ENCODE measurements around the gene AKR1C2.
"Not testable (repeated sequence)": the region's sequence is repeated elsewhere in the genome, so short reads cannot be mapped to it uniquely, and the experiment has no call there.

GRCh38 chr10:4962308-4962707 is 41.3 kb downstream of the AKR1C2 start:
- TF ChIP-seq CTCF (IDR thresholded peaks at IDR 0.05; ENCODE audit: poor library complexity); EZH2phosphoT487 (IDR thresholded peaks at IDR 0.05; ENCODE audit: low read depth, severe bottlenecking, unreplicated experiment): not testable (repeated sequence)
